ENCODE results near the gene NUAK1. TPM values are rescaled to one million over a fixed set of nuclear protein-coding genes. Genes with fewer than 3 reads are reported as not detected.

Gene NUAK1
- total RNA-seq, result 28.8 TPM
- 2.9 TPM for polyA plus RNA-seq (ENCODE audit: insufficient read depth, low read depth, low replicate concordance)
- long read RNA-seq, donor 1, full-length matches to known transcripts, result 1 of 1 reads
- long read RNA-seq, donor 1, partial matches to known transcripts, result 0 of 1 reads
- long read RNA-seq, donor 1, other reads (novel, unspliced or antisense), result 0 of 1 reads
- long read RNA-seq, donor 2, full-length matches to known transcripts, result 4 of 4 reads
- long read RNA-seq, donor 2, partial matches to known transcripts, result 0 of 4 reads
- long read RNA-seq, donor 2, other reads (novel, unspliced or antisense), result 0 of 4 reads
- long read RNA-seq, donor 3, full-length matches to known transcripts, result 4 of 4 reads
- long read RNA-seq, donor 3, partial matches to known transcripts, result 0 of 4 reads
- long read RNA-seq, donor 3, other reads (novel, unspliced or antisense), result 0 of 4 reads
- long read RNA-seq, donor 4, result 0 reads
- long read RNA-seq, donor 5, result 0 reads
- long read RNA-seq, donor 6, full-length matches to known transcripts, result 1 of 1 reads
- long read RNA-seq, donor 6, partial matches to known transcripts, result 0 of 1 reads
- long read RNA-seq, donor 6, other reads (novel, unspliced or antisense), result 0 of 1 reads
- long read RNA-seq, donor 7, full-length matches to known transcripts, result 3 of 29 reads
- long read RNA-seq, donor 7, partial matches to known transcripts, result 0 of 29 reads
- long read RNA-seq, donor 7, other reads (novel, unspliced or antisense), result 26 of 29 reads
- long read RNA-seq, donor 8, full-length matches to known transcripts, result 2 of 2 reads
- long read RNA-seq, donor 8, partial matches to known transcripts, result 0 of 2 reads
- long read RNA-seq, donor 8, other reads (novel, unspliced or antisense), result 0 of 2 reads
- long read RNA-seq, donor 9, full-length matches to known transcripts, result 2 of 2 reads
- long read RNA-seq, donor 9, partial matches to known transcripts, result 0 of 2 reads
- long read RNA-seq, donor 9, other reads (novel, unspliced or antisense), result 0 of 2 reads
- long read RNA-seq, donor 10, full-length matches to known transcripts, result 6 of 6 reads
- long read RNA-seq, donor 10, partial matches to known transcripts, result 0 of 6 reads
- long read RNA-seq, donor 10, other reads (novel, unspliced or antisense), result 0 of 6 reads

DNA sequence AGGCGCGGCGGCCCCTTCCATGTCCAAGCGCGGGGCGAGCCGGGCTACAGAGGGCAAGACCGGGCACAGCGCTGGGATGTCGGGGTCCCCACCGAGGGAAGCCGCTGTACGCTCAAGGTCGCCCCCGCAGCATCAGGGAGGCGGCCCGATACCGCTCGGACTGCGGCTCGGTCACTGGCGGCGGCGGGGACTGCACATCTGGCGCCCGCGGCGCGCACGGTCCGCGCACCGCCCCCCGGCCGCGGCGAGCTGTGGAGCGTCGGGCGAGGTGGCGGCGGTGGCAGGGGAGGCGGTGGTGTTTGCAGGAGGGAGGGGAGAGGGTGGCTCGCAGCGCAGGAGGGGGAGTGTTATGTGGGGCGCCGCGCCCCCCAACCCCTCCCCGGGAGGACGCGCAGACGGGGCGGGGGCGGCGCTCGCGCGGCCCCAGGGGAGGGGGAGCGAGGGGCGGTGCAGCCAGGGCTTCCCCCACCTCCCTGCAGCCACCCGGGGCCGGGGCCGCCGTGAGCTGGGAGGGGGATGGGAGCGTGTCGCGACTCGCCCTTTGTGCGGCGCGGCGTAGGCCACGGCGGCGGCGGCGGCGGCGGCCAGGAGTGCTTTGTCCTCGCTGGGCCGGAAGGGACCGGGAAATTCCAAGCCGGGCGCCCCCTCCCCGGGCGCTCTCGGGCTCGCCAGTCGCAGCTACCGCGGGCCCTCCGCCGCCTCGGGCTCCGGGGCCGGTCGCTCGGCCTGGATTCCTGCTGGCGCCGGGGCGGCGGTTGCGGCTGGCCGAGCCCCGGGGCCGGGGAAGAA is at the start of gene NUAK1:
Gene NUAK1 (minus strand): TSS at position 322 of the 789 bp plus-strand sequence. CDS start 301 bp downstream, at position 21.
- H3K27me3 ChIP-seq (ENCODE audit: control insufficient read depth, insufficient read depth, low read length), result no peaks in the 10 kb centered on the region
- TF ChIP-seq, protein P1, sequence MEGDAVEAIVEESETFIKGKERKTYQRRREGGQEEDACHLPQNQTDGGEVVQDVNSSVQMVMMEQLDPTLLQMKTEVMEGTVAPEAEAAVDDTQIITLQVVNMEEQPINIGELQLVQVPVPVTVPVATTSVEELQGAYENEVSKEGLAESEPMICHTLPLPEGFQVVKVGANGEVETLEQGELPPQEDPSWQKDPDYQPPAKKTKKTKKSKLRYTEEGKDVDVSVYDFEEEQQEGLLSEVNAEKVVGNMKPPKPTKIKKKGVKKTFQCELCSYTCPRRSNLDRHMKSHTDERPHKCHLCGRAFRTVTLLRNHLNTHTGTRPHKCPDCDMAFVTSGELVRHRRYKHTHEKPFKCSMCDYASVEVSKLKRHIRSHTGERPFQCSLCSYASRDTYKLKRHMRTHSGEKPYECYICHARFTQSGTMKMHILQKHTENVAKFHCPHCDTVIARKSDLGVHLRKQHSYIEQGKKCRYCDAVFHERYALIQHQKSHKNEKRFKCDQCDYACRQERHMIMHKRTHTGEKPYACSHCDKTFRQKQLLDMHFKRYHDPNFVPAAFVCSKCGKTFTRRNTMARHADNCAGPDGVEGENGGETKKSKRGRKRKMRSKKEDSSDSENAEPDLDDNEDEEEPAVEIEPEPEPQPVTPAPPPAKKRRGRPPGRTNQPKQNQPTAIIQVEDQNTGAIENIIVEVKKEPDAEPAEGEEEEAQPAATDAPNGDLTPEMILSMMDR (IDR thresholded peaks at IDR 0.05; ENCODE audit: borderline replicate concordance, extremely low read depth, insufficient read depth), result no peak
- H3K9me3 ChIP-seq (ENCODE audit: control insufficient read depth in 2 of 3, insufficient read depth in 1 of 3, low read length in 3 of 3), result no peaks in the 10 kb centered on the region
- peak within 1 kb of the TSS; percentile 64 to 72 (median 66) for H3K4me3 ChIP-seq (ENCODE audit: low read length in 3 of 3)
- H3K4me1 ChIP-seq (ENCODE audit: control insufficient read depth in 2 of 3, insufficient read depth in 2 of 3, low read depth in 1 of 3, low read length in 3 of 3), result peaks cover 0 to 25% (median 10%) of the 10 kb centered on the region in 3 donors
- FAIRE-seq (no peak), DNase-seq (peak; percentile 86 to 94 (median 92))
- H3K9ac ChIP-seq (ENCODE audit: low read length in 3 of 3), result peak within 1 kb of the TSS; percentile 46 to 85 (median 47)
- peak within 1 kb of the TSS; percentile 87 to 88 for H3K27ac ChIP-seq (ENCODE audit: low read depth in 2 of 2, low read length in 2 of 2)
- no peaks in the 10 kb centered on the region for H3K36me3 ChIP-seq (ENCODE audit: control insufficient read depth in 2 of 3, insufficient read depth in 3 of 3, low read length in 3 of 3)
- intact Hi-C loops (cut with DNase I), result loop anchor here (5.0 to 10.0 kb wide), 2 partner anchors 434 to 717 kb away; no protein-coding TSS in a partner anchor

DNA sequence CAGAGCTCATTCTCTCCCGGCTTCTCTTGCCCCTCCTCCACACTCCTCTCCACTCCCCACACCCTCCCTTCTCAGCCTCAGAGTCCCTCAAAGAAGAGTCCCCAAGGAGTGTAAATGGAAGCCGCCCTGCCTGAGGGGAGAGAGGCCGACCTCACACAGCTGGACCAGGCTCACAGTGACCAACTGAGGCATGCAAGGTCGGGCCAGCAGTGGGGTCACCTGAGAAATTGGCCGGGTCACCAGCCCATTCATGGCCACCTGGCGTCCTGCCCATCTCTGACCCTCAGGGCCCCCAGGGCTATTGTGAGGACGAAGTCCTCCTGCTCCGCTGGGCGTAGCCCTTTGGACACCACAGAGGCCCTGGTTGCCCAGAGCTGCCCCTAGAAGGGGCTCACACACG is 49.5 kb upstream of the NUAK1 start:
- Histone ChIP-seq H3K9ac (ENCODE audit: low read length in 3 of 3) (no peak overlapping the region), H3K36me3 (ENCODE audit: control insufficient read depth in 2 of 3, insufficient read depth in 3 of 3, low read length in 3 of 3) (no peaks in the 10 kb centered on the region), H3K9me3 (ENCODE audit: control insufficient read depth in 2 of 3, insufficient read depth in 1 of 3, low read length in 3 of 3) (no peaks in the 10 kb centered on the region), H3K27ac (ENCODE audit: low read depth in 2 of 2, low read length in 2 of 2) (no peak overlapping the region), H3K4me3 (ENCODE audit: low read length in 3 of 3) (no peak overlapping the region), H3K4me1 (ENCODE audit: control insufficient read depth in 2 of 3, insufficient read depth in 2 of 3, low read depth in 1 of 3, low read length in 3 of 3) (peaks cover 0 to 4% (median 0%) of the 10 kb centered on the region in 3 donors), H3K27me3 (ENCODE audit: control insufficient read depth, insufficient read depth, low read length) (no peaks in the 10 kb centered on the region)
- TF ChIP-seq, protein P1 (IDR thresholded peaks at IDR 0.05; ENCODE audit: borderline replicate concordance, extremely low read depth, insufficient read depth), result no peak
- DNase-seq, result peak in 1 of 5 donors; percentile 21
- no peak for FAIRE-seq
- intact Hi-C loops (cut with DNase I), result no loop called here

DNA sequence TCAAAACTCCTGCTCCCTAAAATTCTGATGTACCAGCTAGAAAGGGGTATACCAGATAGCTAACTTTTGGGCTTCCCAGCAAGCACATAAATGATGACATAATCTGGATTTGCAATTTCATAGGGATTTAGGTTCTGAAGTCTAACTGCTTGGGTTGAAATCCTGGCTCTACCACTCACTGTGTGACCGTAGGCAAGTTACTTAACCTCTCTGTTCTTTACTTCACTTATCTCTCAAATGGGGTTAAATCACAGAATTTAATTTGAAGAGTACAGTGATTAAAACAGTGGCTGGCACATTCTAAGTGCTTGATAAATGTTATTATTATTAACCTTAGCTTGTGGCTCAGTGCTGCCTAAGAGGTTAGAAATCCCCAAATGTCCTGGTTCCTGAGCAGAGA is 49.1 kb upstream of the NUAK1 start:
- Histone ChIP-seq H3K4me1 (ENCODE audit: control insufficient read depth in 2 of 3, insufficient read depth in 2 of 3, low read depth in 1 of 3, low read length in 3 of 3) (peaks cover 0 to 4% (median 0%) of the 10 kb centered on the region in 3 donors), H3K27me3 (ENCODE audit: control insufficient read depth, insufficient read depth, low read length) (no peaks in the 10 kb centered on the region), H3K9ac (ENCODE audit: low read length in 3 of 3) (no peak overlapping the region), H3K36me3 (ENCODE audit: control insufficient read depth in 2 of 3, insufficient read depth in 3 of 3, low read length in 3 of 3) (no peaks in the 10 kb centered on the region), H3K9me3 (ENCODE audit: control insufficient read depth in 2 of 3, insufficient read depth in 1 of 3, low read length in 3 of 3) (no peaks in the 10 kb centered on the region), H3K27ac (ENCODE audit: low read depth in 2 of 2, low read length in 2 of 2) (no peak overlapping the region), H3K4me3 (ENCODE audit: low read length in 3 of 3) (no peak overlapping the region)
- no peak for FAIRE-seq
- DNase-seq, result no peak
- intact Hi-C loops (cut with DNase I), result no loop called here
- TF ChIP-seq, protein P1 (IDR thresholded peaks at IDR 0.05; ENCODE audit: borderline replicate concordance, extremely low read depth, insufficient read depth), result no peak
